Hepatocyte (in vitro differentiated cells): Measurements from ENCODE around the gene ARSG. TPM values are rescaled to one million over a fixed set of nuclear protein-coding genes. Genes with fewer than 3 reads are reported as not detected.
A peak's percentile ranks its signal among the peaks of the same experiment; 100 is the strongest.

Source experiments
- DNase-seq: peaks from one replicate; pipeline ENCODE4 v3.0.0-alpha.2; 2016; ENCODE audit warnings: low spot score
- H2AFZ ChIP-seq: fragments of 200-600 bp; sonication (generic); 2 replicates; pipeline ENCODE4 v1.6.0; 2016; ENCODE audit warnings: antibody characterized with exemption, mild to moderate bottlenecking
- H3K27ac ChIP-seq: fragments of 200-600 bp; sonication (generic); 2 replicates; pipeline ENCODE4 v1.5.1; 2016; ENCODE audit warnings: mild to moderate bottlenecking
- H3K27me3 ChIP-seq: fragments of 200-600 bp; sonication (generic); 2 replicates; pipeline ENCODE4 v1.6.1; 2016
- H3K36me3 ChIP-seq: fragments of 200-600 bp; sonication (generic); replicated peaks from 2 replicates; pipeline ENCODE4 v1.5.1; 2016; ENCODE audit warnings: low read depth; ENCODE audit not compliant: insufficient read depth
- H3K4me1 ChIP-seq: fragments of 200-600 bp; sonication (generic); 2 replicates; pipeline ENCODE4 v1.5.1; 2016; ENCODE audit warnings: mild to moderate bottlenecking, moderate library complexity; ENCODE audit not compliant: insufficient read depth
- H3K4me2 ChIP-seq: fragments of 200-600 bp; sonication (generic); 2 replicates; pipeline ENCODE4 v1.6.0; 2016
- H3K4me3 ChIP-seq: fragments of 200-600 bp; sonication (generic); 2 replicates; pipeline ENCODE4 v1.5.1; 2016; ENCODE audit warnings: mild to moderate bottlenecking
- H3K79me2 ChIP-seq: fragments of 200-600 bp; sonication (generic); 2 replicates; pipeline ENCODE4 v1.6.0; 2017; ENCODE audit warnings: mild to moderate bottlenecking
- H3K9me2 ChIP-seq: fragments of 200-600 bp; sonication (generic); replicated peaks from 2 replicates; pipeline ENCODE4 v1.6.0; 2017; ENCODE audit warnings: mild to moderate bottlenecking; ENCODE audit not compliant: insufficient read depth
- H3K9me3 ChIP-seq: fragments of 200-600 bp; sonication (generic); 2 replicates; pipeline ENCODE4 v1.5.1; 2016; ENCODE audit warnings: low read depth, mild to moderate bottlenecking
- H4K20me1 ChIP-seq: fragments of 200-600 bp; sonication (generic); 2 replicates; pipeline ENCODE4 v1.6.0; 2016; ENCODE audit warnings: mild to moderate bottlenecking; ENCODE audit not compliant: insufficient read depth, poor library complexity, severe bottlenecking
- EZH2 ChIP-seq: fragments of 200-600 bp; sonication (generic); IDR thresholded peaks from 2 replicates; pipeline ENCODE4 v1.6.1; 2016; ENCODE audit warnings: antibody characterized with exemption, mild to moderate bottlenecking, borderline replicate concordance
- EZH2phosphoT487 ChIP-seq: fragments of 200-600 bp; sonication (generic); IDR thresholded peaks from one replicate; pipeline ENCODE4 v1.6.1; 2018; ENCODE audit warnings: antibody characterized with exemption, mild to moderate bottlenecking, low read depth, moderate library complexity; ENCODE audit not compliant: unreplicated experiment, severe bottlenecking
- WGBS: methylation state at CpG from one replicate; pipeline ENCODE4 v1.1.6; 2016; ENCODE audit warnings: low lambda C conversion rate; ENCODE audit errors: missing lambda C conversion rate; 5-methylcytosine and 5-hydroxymethylcytosine counted together
- polyA plus RNA-seq: library from polyadenylated mRNA; unstranded; fragments of >200 nt; fragmentation: Nextera tagmentation; extraction: Ambion mirVana; gene quantifications from 2 replicates; pipeline ENCODE4 v1.2.1, GENCODE V29; 2016
- total RNA-seq: library from RNA; depleted of rRNA; stranded (reverse); fragments of >200 nt; gene quantifications from 2 replicates; pipeline ENCODE4 v1.2.3, GENCODE V29; 2014
- TF ChIP-seq, protein P1 (sequence below): fragments of 200-600 bp; sonication (generic); IDR thresholded peaks from 2 replicates; pipeline ENCODE4 v1.5.1; 2016; ENCODE audit warnings: antibody characterized with exemption, mild to moderate bottlenecking; ENCODE audit not compliant: poor library complexity

ARSG gene
- total and polyA plus RNA-seq, 2 experiments from 2014 or later: 1.3 to 1.4 TPM

GRCh38 chr17:68317458-68317857, 26.2 kb downstream of the ARSG start:
- TF ChIP-seq, protein P1, sequence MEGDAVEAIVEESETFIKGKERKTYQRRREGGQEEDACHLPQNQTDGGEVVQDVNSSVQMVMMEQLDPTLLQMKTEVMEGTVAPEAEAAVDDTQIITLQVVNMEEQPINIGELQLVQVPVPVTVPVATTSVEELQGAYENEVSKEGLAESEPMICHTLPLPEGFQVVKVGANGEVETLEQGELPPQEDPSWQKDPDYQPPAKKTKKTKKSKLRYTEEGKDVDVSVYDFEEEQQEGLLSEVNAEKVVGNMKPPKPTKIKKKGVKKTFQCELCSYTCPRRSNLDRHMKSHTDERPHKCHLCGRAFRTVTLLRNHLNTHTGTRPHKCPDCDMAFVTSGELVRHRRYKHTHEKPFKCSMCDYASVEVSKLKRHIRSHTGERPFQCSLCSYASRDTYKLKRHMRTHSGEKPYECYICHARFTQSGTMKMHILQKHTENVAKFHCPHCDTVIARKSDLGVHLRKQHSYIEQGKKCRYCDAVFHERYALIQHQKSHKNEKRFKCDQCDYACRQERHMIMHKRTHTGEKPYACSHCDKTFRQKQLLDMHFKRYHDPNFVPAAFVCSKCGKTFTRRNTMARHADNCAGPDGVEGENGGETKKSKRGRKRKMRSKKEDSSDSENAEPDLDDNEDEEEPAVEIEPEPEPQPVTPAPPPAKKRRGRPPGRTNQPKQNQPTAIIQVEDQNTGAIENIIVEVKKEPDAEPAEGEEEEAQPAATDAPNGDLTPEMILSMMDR: no peak
- TF ChIP-seq EZH2 (no peak), EZH2phosphoT487 (no peak)
- no peaks in the 10 kb centered on the region for H3K79me2 ChIP-seq
- no peaks in the 10 kb centered on the region for H3K9me2 ChIP-seq
- no peaks in the 10 kb centered on the region for H3K36me3 ChIP-seq
- H3K4me1 ChIP-seq: no peaks in the 10 kb centered on the region
- H3K27me3 ChIP-seq: no peaks in the 10 kb centered on the region
- H3K9me3 ChIP-seq: no peaks in the 10 kb centered on the region
- 78% methylated on average over 6 of the region's 6 CpGs for WGBS
- H3K4me3 ChIP-seq: no peak overlapping the region
- no peak overlapping the region for H2AFZ ChIP-seq
- no peak for DNase-seq
- no peaks in the 10 kb centered on the region for H4K20me1 ChIP-seq
- H3K4me2 ChIP-seq: no peak overlapping the region
- no peak overlapping the region for H3K27ac ChIP-seq

DNA sequence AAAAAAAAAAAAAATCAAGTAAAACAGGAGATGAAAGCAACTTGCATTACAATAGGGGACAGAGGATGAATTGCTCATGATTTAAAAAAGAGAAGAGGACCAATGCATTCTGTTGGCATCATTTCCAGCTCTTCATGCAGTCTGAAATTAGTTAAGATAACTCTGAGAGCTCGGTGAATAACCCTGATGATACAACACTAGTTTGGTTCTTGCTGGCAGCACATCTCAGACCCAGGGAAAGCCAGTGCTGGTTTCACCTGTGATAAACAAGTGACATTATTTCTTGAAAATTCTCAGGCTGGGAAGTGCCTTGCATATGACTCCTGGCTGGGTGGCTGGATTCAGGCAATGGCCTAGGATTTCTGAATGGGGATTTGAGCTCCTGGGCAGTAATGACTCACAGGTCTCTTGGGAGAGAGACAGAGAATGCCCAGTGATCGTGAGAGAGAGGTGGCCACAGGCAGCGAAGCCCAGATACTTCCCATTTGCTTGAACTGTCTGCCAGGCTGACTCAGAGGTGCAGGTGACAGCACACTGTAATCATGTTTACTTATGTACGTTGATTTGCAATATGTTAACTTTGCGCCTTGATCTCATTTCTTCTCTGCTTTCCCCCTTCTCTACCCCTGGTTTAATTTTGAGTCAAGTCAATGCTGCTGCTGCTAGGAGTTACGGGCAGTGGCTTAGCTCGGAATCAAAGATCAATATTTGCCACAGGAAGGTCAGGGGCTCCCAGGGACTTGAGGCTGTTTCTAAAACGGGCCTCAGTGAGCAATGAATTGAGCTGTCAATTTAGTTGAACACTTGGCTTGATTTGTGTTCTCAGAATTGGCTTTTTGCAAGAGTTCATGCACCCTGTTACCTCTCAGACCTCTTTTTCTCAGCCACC, 27.1 kb downstream of the ARSG start:
- Histone ChIP-seq H2AFZ (no peak overlapping the region), H3K4me2 (no peak overlapping the region), H3K27me3 (no peaks in the 10 kb centered on the region), H3K36me3 (no peaks in the 10 kb centered on the region), H3K9me2 (no peaks in the 10 kb centered on the region), H3K4me3 (no peak overlapping the region), H3K79me2 (no peaks in the 10 kb centered on the region), H3K4me1 (no peaks in the 10 kb centered on the region), H3K9me3 (no peaks in the 10 kb centered on the region), H3K27ac (no peak overlapping the region), H4K20me1 (no peaks in the 10 kb centered on the region)
- DNase-seq: peak; percentile 47
- WGBS: 52% methylated on average over 8 of the region's 8 CpGs
- TF ChIP-seq, protein P1: no peak
- TF ChIP-seq EZH2 (no peak), EZH2phosphoT487 (no peak)

DNA sequence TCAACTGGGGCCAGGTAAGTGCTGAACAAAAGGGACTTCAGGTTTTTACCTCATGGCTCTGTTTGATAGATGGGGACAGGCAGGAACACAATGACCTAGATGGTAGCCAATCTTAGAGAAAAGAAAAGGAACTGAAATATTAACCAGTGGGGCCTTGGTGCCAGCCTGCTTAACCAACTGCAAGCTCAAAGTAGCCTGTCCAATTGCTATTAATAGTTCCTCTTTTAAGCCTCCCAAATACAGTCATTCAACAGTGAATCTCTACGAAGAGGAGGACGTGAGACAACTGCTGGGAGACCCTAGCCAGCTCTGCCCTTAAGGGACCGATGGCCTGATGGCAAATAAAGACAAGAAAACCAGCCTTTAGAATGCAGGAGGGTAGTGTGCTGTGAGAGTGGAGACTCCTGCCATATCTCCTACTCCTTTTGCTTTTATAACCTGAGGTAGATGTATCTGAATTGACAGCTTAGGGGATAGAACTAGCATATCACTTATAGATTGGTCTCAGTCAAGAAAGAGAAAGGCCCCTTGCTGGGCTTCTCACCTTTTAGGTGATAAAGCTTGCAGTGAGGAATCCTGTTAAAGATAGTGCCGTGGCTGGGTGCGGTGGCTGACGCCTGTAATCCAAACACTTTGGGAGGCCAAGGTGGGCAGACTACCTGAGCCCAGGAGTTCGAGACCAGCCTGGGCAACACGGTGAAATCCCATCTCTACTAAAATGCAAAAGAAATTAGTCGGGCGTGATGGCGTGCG, 28.3 kb downstream of the ARSG start:
- no peaks in the 10 kb centered on the region for H3K9me2 ChIP-seq
- no peak overlapping the region for H3K27ac ChIP-seq
- no peak overlapping the region for H3K4me3 ChIP-seq
- DNase-seq: no peak
- no peaks in the 10 kb centered on the region for H3K9me3 ChIP-seq
- no peak overlapping the region for H2AFZ ChIP-seq
- H4K20me1 ChIP-seq: no peaks in the 10 kb centered on the region
- no peaks in the 10 kb centered on the region for H3K4me1 ChIP-seq
- H3K36me3 ChIP-seq: no peaks in the 10 kb centered on the region
- no peaks in the 10 kb centered on the region for H3K79me2 ChIP-seq
- H3K4me2 ChIP-seq: no peak overlapping the region
- WGBS: 85% methylated on average over 12 of the region's 12 CpGs
- TF ChIP-seq EZH2 (no peak), EZH2phosphoT487 (no peak)
- TF ChIP-seq, protein P1: no peak
- no peaks in the 10 kb centered on the region for H3K27me3 ChIP-seq
